HepG2 (cell line): ENCODE data around the gene SWI5. TPM values are rescaled to one million over a fixed set of nuclear protein-coding genes. Genes with fewer than 3 reads are reported as not detected.
A peak's percentile ranks its signal among the peaks of the same experiment; 100 is the strongest.

Experiments
- BCL6 ChIP-seq: IDR thresholded peaks from 2 replicates; pipeline ENCODE4 v1.6.1; 2016; ENCODE audit warnings: missing genetic modification reagents, missing compliant biosample characterization
- BRCA1 ChIP-seq: sonication (generic); formaldehyde crosslinking; IDR thresholded peaks from 2 replicates; pipeline ENCODE4 v1.4.0; 2020; ENCODE audit warnings: missing genetic modification reagents
- CEBPB ChIP-seq: IDR thresholded peaks from 2 replicates; pipeline ENCODE4 v1.6.1; 2011; ENCODE audit warnings: low read depth, low read length, improper control_type of control experiment, borderline replicate concordance
- EZH2 ChIP-seq: conservative IDR thresholded peaks from 2 replicates; pipeline ENCODE4 v1.6.1; 2012; ENCODE audit warnings: mild to moderate bottlenecking, low read depth, low read length, moderate library complexity
- FOXC1 ChIP-seq: sonication (generic); formaldehyde crosslinking; IDR thresholded peaks from 2 replicates; pipeline ENCODE4 v1.8.0; 2022; ENCODE audit warnings: mild to moderate bottlenecking, missing genetic modification reagents, borderline replicate concordance
- FOXK1 ChIP-seq: sonication (generic); formaldehyde crosslinking; IDR thresholded peaks from 2 replicates; pipeline ENCODE4 v1.4.0; 2020; ENCODE audit warnings: low read depth, missing genetic modification reagents, borderline replicate concordance
- IKZF4 ChIP-seq: sonication (generic); formaldehyde crosslinking; IDR thresholded peaks from 2 replicates; pipeline ENCODE4 v1.5.1; 2020; ENCODE audit warnings: borderline replicate concordance, mild to moderate bottlenecking, low read depth, missing genetic modification reagents; ENCODE audit errors: not compliant biosample characterization
- JUNB ChIP-seq: sonication (generic); formaldehyde crosslinking; IDR thresholded peaks from 2 replicates; pipeline ENCODE4 v1.8.0; 2022; ENCODE audit warnings: missing genetic modification reagents, mild to moderate bottlenecking, borderline replicate concordance
- MZF1 ChIP-seq: sonication (generic); formaldehyde crosslinking; IDR thresholded peaks from 2 replicates; pipeline ENCODE4 v1.8.1; 2023; ENCODE audit warnings: mild to moderate bottlenecking, missing genetic modification reagents, borderline replicate concordance
- NRL ChIP-seq: sonication (generic); formaldehyde crosslinking; IDR thresholded peaks from 2 replicates; pipeline ENCODE4 v1.5.0; 2020; ENCODE audit warnings: missing genetic modification reagents, mild to moderate bottlenecking, moderate library complexity, borderline replicate concordance
- PHF21A ChIP-seq: sonication (generic); formaldehyde crosslinking; IDR thresholded peaks from 2 replicates; pipeline ENCODE4 v1.5.0; 2020; ENCODE audit warnings: mild to moderate bottlenecking, missing genetic modification reagents
- PLRG1 ChIP-seq: fragments of 450-650 bp; conservative IDR thresholded peaks from 2 replicates; pipeline ENCODE4 v1.6.1; 2016
- REPIN1 ChIP-seq: sonication (generic); formaldehyde crosslinking; IDR thresholded peaks from 2 replicates; pipeline ENCODE4 v1.8.0; 2022; ENCODE audit warnings: missing genetic modification reagents, low read depth, mild to moderate bottlenecking, borderline replicate concordance
- SP1 ChIP-seq, 2 experiments: fragments of 450-650 bp in 1 of 2; sonication (generic) in 1 of 2; formaldehyde crosslinking in 1 of 2; IDR thresholded peaks; 2 replicates each; pipeline versions ENCODE4 v1.4.0 to v1.6.1; 2016 to 2020; ENCODE audit warnings: missing genetic modification reagents in 1 of 2
- ZBTB38 ChIP-seq: sonication (generic); formaldehyde crosslinking; IDR thresholded peaks from 2 replicates; pipeline ENCODE4 v1.5.1; 2020; ENCODE audit warnings: mild to moderate bottlenecking, missing genetic modification reagents
- ZBTB7B ChIP-seq: sonication (generic); formaldehyde crosslinking; IDR thresholded peaks from 2 replicates; pipeline ENCODE4 v1.4.0; 2020; ENCODE audit warnings: missing genetic modification reagents
- ZNF34 ChIP-seq: sonication (generic); formaldehyde crosslinking; IDR thresholded peaks from 2 replicates; pipeline ENCODE4 v1.4.0; 2020; ENCODE audit warnings: mild to moderate bottlenecking, missing genetic modification reagents, borderline replicate concordance
- ZNF354B ChIP-seq: sonication (generic); formaldehyde crosslinking; IDR thresholded peaks from 2 replicates; pipeline ENCODE4 v1.8.0; 2022; ENCODE audit warnings: mild to moderate bottlenecking, missing genetic modification reagents
- ZNF484 ChIP-seq: sonication (generic); formaldehyde crosslinking; IDR thresholded peaks from 2 replicates; pipeline ENCODE4 v1.5.1; 2020; ENCODE audit warnings: mild to moderate bottlenecking, low read depth, missing genetic modification reagents, borderline replicate concordance
- ZNF614 ChIP-seq: IDR thresholded peaks from 2 replicates; pipeline ENCODE4 v1.6.1; 2018; ENCODE audit warnings: missing biosample characterization, missing genetic modification reagents, inconsistent platforms, borderline replicate concordance
- ZNF891 ChIP-seq: sonication (generic); formaldehyde crosslinking; IDR thresholded peaks from 2 replicates; pipeline ENCODE4 v1.5.0; 2020; ENCODE audit warnings: mild to moderate bottlenecking, missing genetic modification reagents
- polyA plus RNA-seq, 8 experiments: library from polyadenylated mRNA; depleted of rRNA in 3 of 8; stranded (reverse) in 7 of 8; unstranded in 1 of 8; fragments of >200 nt; fragmentation: Illumina TruSeq in 4 of 8; extraction: Trizol in 4 of 8; gene quantifications; 2 replicates each; pipeline versions ENCODE4 v1.2.1 to v1.2.3, GENCODE V29; 2011 to 2016; ENCODE audit warnings: low read depth in 4 of 8, missing spikeins in 1 of 8, mixed read lengths in 1 of 8; ENCODE audit not compliant: insufficient read depth in 1 of 8
- total RNA-seq, 5 experiments: library from RNA; depleted of rRNA; stranded (reverse); fragments of >200 nt; fragmentation: Illumina TruSeq; extraction: Trizol; gene quantifications; 2 replicates each; pipeline ENCODE4 v1.2.3, GENCODE V29; 2016; ENCODE audit warnings: low read depth in 1 of 5
- TF ChIP-seq, protein P1 (sequence below): sonication (generic); formaldehyde crosslinking; IDR thresholded peaks from 2 replicates; pipeline ENCODE4 v1.4.0; 2020; ENCODE audit warnings: missing genetic modification reagents, borderline replicate concordance
- TF ChIP-seq, protein P2 (sequence below), 2 experiments: sonication (generic) in 1 of 2; formaldehyde crosslinking in 1 of 2; IDR thresholded peaks; 2 replicates each; pipeline versions ENCODE4 v1.6.1 to v1.9.0; 2014 to 2022; ENCODE audit warnings: antibody characterized with exemption in 1 of 2, borderline replicate concordance in 1 of 2, inconsistent platforms in 1 of 2, low read depth in 1 of 2, missing genetic modification reagents in 1 of 2

Gene SWI5
- total and polyA plus RNA-seq, 2 of the 13 experiments (the other 11 are each of a cell fraction or from before 2014, with no cell fraction given), result 39.2 to 41.0 TPM

DNA sequence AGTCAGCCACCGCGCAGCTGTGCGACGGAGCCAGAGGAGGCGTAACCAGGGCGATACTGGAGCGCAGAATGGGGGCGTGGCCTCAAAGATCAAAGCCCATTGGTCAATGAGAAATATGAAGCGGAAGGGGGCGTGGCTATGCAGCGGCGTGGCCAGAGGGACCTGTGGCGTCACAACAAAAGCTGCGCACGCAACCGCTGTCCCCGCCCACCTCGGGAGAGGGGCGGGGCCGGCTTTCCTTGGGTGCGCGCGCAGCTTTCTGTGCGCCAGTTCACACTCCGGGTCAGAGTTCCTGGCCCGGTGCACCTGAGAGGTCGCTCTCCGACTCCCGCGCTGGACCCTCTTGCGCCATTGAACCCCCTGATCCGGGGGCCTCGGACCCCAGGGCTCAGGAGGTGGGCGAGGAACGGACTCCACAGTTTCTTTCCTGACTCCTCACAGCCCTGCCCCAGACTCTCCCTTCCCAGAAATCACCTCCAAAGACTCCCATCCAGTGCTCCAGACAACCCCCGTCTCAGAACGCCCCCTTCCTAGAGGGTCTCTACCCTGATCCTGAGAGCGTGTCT lies at the start of gene SWI5 (continued):
- TF ChIP-seq ZNF34, result no peak
- TF ChIP-seq ZBTB7B (CRISPR knock-in tag), result peak; percentile 76; the same call in 1 of the 2 replicates
- 0 out of 2 replicates have a peak, but pooled peaks have one; percentile 18 for TF ChIP-seq BCL6
- TF ChIP-seq, protein P1, sequence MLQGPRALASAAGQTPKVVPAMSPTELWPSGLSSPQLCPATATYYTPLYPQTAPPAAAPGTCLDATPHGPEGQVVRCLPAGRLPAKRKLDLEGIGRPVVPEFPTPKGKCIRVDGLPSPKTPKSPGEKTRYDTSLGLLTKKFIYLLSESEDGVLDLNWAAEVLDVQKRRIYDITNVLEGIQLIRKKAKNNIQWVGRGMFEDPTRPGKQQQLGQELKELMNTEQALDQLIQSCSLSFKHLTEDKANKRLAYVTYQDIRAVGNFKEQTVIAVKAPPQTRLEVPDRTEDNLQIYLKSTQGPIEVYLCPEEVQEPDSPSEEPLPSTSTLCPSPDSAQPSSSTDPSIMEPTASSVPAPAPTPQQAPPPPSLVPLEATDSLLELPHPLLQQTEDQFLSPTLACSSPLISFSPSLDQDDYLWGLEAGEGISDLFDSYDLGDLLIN (CRISPR knock-in tag), result no peak
- TF ChIP-seq EZH2, result no peak
- no peak for TF ChIP-seq ZNF614 (CRISPR knock-in tag)
- peak; percentile 63; the same call in 1 of the 2 replicates for TF ChIP-seq PHF21A (CRISPR knock-in tag)
- no peak; the same call in 1 of the 2 replicates for TF ChIP-seq REPIN1 (CRISPR knock-in tag)
- no peak for TF ChIP-seq ZBTB38 (CRISPR knock-in tag)
- no peak for TF ChIP-seq FOXC1
- no peak for TF ChIP-seq ZNF484
- TF ChIP-seq ZNF891 (CRISPR knock-in tag), result peak; percentile 64
- no peak for TF ChIP-seq ZNF354B (CRISPR knock-in tag)
- no peak for TF ChIP-seq NRL (CRISPR knock-in tag)
- no peak for TF ChIP-seq MZF1 (CRISPR knock-in tag)
- TF ChIP-seq, protein P2, sequence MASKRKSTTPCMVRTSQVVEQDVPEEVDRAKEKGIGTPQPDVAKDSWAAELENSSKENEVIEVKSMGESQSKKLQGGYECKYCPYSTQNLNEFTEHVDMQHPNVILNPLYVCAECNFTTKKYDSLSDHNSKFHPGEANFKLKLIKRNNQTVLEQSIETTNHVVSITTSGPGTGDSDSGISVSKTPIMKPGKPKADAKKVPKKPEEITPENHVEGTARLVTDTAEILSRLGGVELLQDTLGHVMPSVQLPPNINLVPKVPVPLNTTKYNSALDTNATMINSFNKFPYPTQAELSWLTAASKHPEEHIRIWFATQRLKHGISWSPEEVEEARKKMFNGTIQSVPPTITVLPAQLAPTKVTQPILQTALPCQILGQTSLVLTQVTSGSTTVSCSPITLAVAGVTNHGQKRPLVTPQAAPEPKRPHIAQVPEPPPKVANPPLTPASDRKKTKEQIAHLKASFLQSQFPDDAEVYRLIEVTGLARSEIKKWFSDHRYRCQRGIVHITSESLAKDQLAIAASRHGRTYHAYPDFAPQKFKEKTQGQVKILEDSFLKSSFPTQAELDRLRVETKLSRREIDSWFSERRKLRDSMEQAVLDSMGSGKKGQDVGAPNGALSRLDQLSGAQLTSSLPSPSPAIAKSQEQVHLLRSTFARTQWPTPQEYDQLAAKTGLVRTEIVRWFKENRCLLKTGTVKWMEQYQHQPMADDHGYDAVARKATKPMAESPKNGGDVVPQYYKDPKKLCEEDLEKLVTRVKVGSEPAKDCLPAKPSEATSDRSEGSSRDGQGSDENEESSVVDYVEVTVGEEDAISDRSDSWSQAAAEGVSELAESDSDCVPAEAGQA (IDR thresholded peaks at IDR 0.05; ENCODE audit: low read depth), result peak; percentile 53; the same call in 1 of the 2 replicates
- TF ChIP-seq, protein P2 (CRISPR knock-in tag; IDR thresholded peaks at IDR 0.05; ENCODE audit: borderline replicate concordance), result no peak
- TF ChIP-seq IKZF4 (CRISPR knock-in tag), result peak; percentile 72
- TF ChIP-seq FOXK1 (CRISPR knock-in tag), result no peak
- TF ChIP-seq BRCA1, result no peak
- no peak for TF ChIP-seq JUNB
- TF ChIP-seq PLRG1, result no peak
- peak; percentile 5; the same call in 1 of the 2 replicates for TF ChIP-seq CEBPB
- TF ChIP-seq SP1 (IDR thresholded peaks at IDR 0.05), result no peak
- TF ChIP-seq SP1 (CRISPR knock-in tag; IDR thresholded peaks at IDR 0.05), result peak; percentile 91
